Suprapubic skin (tissue), 4 donors: Measurements from ENCODE around the gene PPA1.

Experiments
- EP300 ChIP-seq: sonication (generic); formaldehyde crosslinking; IDR thresholded peaks from one replicate; pipeline ENCODE4 v1.6.1; 2017; ENCODE audit warnings: antibody characterized with exemption
- POLR2A ChIP-seq, 2 donors: fragments of 450-650 bp; IDR thresholded peaks; one replicate each; pipeline ENCODE4 v1.6.1; 2017; ENCODE audit warnings: antibody characterized with exemption in 2 of 2, mild to moderate bottlenecking in 2 of 2, moderate library complexity in 2 of 2
- POLR2AphosphoS5 ChIP-seq, 3 donors: sonication (generic); formaldehyde crosslinking; IDR thresholded peaks; one replicate each; pipeline ENCODE4 v1.6.1; 2017; ENCODE audit warnings: antibody characterized with exemption in 3 of 3
- TF ChIP-seq, protein P1 (sequence below), 2 donors: fragments of 200-600 bp in 1 of 2; fragments of 450-650 bp in 1 of 2; sonication (generic) in 1 of 2; IDR thresholded peaks; one replicate each; pipeline ENCODE4 v1.5.1; 2016 to 2019; ENCODE audit warnings: antibody characterized with exemption in 2 of 2, mild to moderate bottlenecking in 1 of 2, moderate library complexity in 1 of 2

DNA sequence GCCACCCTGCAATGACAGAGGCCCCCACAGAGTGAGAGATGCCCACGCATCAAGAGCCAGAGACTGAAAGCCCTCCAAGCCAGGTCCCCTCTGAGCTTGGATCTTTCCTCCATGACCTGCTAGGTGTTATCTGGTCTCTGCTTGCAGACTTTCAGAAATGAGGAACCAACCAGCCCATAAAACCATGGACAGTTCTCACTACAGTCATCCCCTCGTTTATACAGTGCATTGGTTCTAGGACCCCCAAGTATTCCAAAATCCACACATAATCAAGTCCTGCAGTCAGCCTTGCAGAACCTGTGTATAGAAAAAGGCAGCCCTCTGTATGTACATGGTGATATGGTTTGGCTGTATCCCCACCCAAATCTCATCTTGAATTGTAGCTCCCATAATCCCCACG is 27.5 kb upstream of the PPA1 start:
- TF ChIP-seq, protein P1, sequence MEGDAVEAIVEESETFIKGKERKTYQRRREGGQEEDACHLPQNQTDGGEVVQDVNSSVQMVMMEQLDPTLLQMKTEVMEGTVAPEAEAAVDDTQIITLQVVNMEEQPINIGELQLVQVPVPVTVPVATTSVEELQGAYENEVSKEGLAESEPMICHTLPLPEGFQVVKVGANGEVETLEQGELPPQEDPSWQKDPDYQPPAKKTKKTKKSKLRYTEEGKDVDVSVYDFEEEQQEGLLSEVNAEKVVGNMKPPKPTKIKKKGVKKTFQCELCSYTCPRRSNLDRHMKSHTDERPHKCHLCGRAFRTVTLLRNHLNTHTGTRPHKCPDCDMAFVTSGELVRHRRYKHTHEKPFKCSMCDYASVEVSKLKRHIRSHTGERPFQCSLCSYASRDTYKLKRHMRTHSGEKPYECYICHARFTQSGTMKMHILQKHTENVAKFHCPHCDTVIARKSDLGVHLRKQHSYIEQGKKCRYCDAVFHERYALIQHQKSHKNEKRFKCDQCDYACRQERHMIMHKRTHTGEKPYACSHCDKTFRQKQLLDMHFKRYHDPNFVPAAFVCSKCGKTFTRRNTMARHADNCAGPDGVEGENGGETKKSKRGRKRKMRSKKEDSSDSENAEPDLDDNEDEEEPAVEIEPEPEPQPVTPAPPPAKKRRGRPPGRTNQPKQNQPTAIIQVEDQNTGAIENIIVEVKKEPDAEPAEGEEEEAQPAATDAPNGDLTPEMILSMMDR (IDR thresholded peaks at IDR 0.05) = no peak
- no peak for TF ChIP-seq EP300
- no peak for TF ChIP-seq POLR2A (IDR thresholded peaks at IDR 0.05)
- TF ChIP-seq POLR2AphosphoS5 (IDR thresholded peaks at IDR 0.05) = no peak
